Measurements from ENCODE around the gene BDH1.
"Not testable (repeated sequence)": the region's sequence is repeated elsewhere in the genome, so short reads cannot be mapped to it uniquely, and the experiment has no call there.

The BDH1 gene

DNA sequence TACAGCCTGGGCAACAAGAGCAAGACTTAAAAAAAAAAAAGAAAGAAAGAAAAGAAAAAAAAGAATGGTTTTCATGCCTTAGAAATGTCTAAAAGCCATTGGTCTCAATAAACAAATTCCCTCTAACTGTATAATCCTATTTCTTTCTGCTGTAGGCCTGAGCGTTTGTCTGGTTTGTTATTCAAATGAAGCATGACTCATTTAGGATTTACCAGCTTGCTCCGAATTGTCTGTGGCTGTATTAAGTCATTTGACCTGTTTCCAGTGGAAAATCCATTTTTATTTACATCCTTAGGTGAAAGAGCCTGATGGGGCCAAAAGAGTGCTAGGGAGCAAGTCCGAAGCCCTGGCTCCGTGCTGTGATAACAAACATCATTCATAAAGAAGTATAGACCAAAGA is 73.8 kb downstream of the BDH1 start:
- no peak for DNase-seq

DNA sequence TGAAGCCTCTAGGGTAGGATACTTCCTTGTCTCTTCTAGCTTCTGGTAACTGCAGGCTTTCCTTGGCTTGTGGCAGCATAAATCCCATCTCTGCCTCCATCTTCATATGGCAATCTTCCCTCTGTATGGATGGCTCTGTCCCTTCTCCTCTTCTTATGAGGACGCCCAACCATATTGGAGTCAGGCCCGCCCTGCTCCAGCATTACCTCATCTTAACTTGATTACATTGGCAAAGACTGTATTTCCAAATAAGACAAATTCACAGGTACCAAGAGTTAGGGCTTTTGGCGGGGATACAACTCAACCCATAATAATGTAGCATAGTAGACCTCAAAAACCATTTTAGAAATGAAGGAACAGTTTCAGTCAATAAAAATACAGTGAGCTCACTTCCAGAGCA is 75.4 kb downstream of the BDH1 start:
- no peak for DNase-seq

DNA sequence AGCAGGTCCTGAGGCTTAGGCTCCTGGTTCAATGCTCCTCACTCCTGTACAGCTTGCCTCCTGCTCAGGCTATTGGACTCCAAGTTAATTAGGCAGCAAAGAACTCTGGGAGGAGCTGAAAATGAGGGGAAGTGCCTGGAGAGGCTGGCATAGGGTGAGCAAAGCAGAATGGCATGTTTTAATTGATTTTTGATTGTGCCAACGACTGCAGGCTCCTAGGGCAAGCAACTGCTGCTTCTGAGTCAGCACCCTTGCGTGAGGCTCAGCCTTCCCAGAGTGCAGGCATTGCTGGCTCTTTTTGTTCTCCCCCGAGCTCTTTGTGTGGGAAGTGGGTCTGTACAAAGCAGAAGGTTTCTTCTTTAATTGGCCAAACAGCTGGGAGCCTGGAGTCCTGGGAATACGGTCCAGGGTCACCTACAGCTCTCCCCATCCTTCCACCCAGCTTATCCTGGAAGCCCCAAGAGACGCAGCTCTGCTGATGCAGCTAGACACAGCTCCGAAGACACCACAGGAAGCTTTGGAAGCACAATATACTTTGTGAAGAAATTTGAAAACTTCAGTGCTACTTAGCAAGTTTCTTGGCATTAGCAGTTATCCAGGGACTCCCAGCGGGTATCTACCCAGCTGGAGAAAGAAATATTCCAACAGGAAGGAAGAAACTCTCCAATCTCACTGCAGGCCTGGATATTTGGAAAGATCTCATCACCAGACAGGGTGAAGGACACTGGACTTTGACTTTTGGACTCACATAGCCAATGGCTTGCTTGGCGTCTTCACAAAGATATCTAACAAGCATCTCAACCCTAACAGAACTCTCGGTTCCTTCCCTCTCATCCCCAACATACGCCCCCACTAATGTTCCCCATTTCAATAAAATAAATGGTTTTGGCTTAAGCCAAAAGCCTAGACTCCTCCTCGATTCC is 76.8 kb downstream of the BDH1 start:
- DNase-seq = no peak

DNA sequence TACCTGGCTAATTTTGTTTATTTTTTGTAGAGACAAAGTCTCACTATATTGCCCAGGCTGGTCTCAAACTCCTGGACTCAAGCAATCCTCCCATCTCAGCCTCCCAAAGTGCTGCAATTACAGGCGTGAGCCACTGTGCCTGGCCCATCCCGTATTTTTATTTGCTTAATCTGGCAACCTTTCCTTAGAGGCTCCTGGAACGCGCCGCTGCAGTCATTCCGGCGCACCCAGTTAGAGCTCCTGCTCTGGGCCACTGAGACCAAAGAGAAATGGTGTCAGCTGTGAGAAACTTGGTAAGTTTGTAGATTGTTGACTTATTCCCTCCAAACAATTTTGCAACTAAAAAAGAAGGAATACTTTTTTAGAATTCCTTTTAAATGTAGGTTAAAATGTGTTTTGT is 78.0 kb downstream of the BDH1 start:
- DNase-seq = not testable (repeated sequence)

DNA sequence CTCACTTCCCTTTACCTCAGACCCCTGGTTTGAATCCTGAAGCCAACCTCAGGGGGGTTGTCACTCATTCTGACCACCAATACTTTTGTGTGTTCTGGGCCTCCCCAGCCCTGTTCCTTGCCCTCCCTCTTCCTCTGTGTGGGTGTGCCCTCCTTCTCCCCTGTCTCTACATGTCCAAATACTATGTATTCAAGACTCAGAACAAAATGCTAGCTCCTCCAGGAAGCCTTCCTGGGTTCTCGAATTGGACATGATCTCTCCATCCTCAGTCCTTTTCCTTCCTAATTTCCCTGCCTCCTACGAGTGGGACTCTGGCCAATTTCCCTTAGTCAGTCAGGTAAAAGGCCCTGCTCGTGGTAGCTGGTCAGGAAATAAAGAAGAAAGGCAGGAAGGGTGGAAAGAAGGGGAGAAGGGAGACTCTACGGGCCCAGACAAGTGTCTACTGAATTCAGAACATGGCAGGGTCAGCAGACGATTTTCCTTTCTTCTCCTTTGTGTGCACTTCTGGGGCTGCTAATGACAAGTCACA is 79.7 kb downstream of the BDH1 start:
- no peak for DNase-seq

DNA sequence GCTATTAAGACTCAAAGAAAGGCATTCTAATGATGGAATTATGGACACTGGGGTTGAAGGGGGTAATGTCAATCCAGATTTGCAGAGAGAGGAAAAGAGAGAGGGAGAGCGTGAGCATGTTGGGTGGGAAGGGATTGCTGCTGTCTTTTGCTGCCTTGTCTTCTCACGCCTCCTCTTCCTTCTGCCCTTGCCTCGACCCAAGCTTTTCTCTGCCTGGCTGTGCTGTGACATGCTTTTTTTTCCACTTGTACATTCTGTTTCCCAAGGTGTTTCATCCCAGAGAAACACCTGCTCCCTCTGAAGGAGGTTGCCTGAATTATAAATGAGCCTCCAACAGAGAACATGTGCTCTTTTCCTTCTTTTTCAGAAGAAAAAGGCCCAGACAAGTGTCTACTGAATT is 80.3 kb downstream of the BDH1 start:
- DNase-seq = no peak

DNA sequence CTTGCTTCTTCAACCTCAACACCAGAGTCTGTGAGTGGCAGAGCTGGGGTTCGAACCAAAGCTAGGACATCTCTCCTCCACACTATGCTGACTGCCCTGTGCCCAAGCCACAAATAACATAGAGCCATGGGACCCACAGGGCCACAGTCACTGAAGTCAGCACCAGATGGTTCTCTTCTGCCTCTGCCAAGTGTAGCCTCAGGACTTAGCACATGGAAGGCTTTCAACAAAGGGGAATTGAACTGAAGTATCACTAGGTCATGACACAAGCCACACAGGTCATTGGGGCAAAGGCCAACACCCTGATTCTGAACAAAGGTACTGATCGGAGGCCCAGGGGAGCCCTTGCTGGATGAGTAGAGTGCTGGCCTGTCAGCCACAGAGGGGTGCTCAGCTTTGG is 83.6 kb downstream of the BDH1 start:
- no peak for DNase-seq

DNA sequence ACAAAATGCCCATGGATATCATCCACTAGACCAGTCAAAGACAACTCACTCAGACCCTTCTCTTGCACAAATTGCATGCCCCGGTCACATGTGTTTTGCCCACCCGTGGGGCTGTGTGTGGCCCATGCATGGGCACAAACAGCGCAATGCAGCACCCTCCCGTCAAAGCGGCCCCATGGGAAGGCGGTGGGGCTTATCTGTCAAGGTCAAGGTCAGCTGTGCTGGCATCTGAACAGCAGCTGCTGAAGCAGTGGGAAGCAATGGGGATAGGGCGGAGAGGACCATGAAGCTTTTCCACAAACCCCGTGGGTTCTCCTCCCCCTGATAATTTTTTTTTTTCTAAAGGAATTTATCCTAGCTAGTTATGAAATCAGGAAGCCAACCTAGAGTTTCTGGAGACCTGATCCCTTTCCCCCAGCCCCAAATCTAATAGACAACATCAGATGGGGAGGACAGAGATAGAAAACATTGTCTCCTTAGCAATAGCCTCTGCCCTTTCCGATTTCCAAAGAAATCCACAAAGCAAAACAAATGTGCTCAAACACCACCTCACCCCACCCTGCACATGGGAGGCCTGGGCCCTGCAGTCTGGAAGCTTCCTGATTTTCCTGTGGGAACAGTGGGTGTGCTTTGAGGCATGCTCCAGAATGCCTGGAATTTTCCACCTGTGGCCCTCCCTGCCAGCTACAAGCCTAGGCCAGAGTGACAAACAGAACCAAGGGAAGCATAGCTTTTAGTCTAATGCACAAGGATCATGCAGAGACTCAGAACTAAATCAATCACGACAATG is 84.4 kb downstream of the BDH1 start:
- DNase-seq = no peak

DNA sequence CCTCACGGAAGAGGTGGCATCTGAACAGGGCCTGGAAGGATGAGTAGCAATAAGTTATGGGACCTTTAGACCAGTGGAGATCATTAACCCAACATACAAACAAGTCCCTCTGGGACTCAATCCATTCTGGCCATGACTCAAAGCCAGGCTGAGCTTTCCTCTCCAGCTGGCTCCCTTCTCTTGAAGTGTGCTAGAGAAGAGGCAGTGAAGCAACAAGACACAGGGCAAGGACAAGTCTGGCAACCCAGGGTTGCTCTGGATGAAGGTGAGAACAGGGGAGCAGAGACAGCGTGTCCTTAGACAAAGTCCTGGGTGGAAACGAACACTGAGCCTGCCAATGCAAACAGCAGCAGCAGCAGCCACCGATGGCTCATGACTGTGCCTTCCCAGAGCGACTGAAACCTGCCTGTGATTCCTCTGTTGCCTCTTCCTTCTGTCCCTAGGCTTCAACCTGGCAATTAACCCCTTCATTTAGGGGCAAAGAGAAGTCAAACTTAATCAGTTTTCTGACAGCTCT is 86.8 kb downstream of the BDH1 start:
- no peak for DNase-seq

DNA sequence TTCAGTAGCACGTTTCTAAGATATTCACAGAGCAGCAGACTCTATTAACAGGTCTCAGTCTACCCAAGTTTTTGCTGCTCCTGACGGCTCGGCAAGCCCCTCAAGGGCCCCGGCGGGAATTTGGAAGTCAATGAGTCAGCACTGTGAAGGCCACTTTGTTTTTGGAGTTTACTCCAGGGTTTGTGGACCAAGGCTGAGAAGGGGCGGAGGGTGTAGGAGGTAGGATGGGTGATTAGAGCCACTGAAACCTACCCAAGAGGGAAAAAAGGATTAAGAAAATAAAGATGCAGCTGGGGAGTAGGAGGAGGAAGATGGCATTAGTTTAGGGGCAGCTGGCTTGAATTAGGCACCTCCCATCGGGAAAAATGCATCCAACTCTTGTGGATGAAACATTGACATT is 87.6 kb downstream of the BDH1 start:
- DNase-seq = no peak

DNA sequence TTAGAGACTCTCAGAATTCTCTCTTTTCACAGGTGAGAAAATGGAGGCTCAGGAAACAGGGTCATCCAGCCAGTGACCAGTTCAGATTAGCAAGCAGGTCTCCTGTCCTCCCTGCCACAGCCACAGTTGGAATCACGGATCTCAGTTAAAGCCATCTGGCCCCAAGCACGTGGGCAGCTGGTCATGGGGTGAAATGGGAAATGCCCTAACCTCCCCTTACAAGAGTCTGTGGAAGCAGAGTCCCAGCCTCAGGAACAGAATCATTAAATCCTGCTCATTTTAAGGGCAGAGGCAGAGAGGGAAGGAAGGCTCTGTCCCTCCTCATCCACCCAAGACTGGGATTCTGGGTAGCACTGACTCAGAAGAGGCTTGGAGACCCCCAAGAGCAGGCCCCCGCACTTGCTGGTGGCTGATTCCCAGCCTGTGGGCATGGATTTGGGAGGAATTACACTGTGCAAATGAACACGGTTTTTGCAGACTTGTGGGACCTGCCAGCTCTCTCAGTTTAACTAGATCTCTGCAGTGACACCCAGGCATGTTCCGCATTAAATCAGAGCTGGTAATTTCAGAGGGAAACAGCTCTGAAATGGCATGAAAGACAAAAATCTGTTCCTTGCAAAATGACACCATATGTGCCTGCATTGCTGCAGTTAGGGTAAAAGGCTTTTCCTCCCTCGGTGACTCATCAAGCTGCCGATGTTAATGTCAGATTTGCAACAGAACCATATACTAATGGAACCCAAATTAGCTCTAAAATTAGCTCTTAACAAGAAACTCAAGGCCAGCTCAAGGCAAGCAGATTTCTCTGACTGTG is 89.0 kb downstream of the BDH1 start:
- no peak for DNase-seq

DNA sequence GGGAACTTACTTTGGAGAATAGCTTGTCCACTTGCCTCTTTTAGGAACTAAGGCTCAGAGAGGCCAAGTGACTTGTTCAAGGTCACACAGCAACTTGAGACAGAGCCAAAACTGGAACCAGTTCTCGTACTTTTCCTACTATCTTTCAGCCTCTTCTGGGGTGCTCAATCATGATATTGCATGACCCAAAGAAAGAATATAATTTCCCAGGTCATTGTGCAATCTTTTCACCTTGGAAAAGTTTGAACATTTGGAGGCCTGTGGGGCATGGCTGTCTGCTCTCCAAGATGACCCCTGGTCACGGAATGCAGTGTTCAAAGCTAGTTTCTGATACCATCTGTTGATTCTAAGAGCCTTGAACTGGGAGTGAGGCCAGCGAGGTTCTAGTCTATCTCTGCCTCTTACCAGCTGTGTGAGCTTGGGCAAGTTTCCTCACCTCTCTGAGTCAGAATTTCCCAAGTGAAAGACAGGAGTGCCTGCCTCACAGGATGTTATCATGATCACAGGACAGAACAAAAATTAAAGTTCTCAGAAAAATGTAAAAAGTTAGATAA is 89.7 kb downstream of the BDH1 start:
- no peak for DNase-seq

DNA sequence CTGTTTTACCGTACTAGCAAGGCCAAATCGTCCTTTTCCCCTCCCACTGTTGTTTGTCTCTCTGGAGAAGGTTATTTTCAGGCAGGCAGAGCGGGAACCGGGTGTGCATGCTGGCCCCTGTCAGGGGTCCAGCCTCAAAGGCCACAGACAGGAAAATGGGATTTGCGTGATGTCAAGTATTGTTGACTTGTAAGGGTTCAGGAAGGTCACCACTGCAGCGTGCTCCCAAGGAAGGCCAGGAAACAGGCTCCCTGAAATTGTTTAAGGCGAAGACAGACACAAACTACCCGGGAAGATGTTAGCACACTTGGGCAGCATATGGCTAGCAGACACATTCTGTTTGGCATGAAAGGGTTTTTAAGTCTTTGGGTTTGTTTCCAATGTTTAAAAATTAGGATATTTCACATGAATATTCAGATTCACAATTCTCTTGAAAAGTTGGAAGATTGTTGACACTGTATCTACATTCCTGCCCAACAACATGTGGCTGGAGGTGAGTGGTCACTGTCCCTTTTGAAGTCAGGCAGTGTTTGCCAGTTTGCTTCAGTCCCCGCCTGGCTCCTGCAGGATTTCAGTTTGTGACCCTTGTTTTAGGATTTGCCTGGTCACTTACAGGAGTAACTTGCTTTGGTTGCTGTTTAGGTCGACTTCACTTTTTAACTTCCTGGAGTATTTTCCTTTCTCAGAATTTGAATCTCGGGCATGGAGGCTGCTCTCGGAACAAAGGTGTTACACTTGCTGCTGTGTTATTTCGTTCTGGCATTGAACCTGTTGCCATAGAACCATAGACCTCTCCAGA is 90.4 kb downstream of the BDH1 start:
- DNase-seq = no peak

DNA sequence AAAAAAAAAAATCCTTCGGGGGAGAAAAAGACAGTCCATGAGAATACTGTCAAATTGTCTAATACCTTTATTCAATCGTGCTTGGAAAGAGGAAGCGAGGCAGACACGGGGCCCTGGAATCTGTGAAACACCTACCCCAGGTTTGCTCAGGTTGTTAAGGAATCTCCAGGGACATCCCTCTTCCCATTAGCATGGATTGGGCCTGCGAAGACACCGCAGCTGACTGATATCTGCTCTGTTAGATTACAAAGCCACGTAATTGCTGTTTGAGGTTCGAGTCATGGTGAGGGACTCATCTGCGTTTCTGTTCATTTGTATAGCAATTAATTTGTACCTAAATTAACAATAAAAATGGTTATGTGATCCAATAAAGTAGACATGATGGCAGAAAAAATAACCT is 91.0 kb downstream of the BDH1 start:
- DNase-seq = no peak

DNA sequence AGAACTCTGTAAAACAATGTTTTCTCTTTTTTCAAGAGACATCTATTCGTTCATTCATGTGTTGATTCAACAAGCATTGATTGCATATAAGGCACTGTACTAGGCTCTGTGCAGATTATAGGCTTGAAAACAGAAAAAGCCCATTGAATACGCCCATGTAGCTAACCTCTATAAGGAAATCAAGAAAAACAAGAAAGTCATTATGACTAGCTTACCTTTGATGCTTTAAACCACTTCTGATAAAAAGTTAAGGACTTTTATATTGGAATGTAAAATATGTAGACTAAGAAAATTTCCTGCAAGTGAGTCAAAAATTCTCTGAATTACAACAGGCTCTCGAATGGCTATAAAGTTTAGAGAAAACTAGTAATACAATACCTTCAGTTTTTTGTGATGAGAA is 92.5 kb downstream of the BDH1 start:
- DNase-seq = no peak

DNA sequence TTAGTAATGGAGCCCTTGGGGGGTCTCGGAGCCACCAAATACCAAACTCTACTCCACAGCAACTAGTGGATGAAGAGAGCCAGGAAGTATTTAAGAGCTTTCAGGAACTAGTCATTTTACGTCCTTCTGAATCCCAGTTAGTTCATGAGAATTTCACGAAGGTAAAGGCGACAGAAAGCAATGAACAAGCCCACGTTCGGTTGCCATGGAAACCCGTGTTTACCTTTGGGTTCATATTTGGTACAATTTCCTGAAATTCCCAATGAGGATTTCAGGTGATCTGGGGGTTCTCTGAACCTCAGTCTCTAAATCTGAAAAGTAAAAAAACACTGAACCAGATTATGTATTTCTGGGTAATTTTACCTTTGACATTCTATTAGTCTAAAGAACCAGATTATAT is 93.0 kb downstream of the BDH1 start:
- DNase-seq = no peak

DNA sequence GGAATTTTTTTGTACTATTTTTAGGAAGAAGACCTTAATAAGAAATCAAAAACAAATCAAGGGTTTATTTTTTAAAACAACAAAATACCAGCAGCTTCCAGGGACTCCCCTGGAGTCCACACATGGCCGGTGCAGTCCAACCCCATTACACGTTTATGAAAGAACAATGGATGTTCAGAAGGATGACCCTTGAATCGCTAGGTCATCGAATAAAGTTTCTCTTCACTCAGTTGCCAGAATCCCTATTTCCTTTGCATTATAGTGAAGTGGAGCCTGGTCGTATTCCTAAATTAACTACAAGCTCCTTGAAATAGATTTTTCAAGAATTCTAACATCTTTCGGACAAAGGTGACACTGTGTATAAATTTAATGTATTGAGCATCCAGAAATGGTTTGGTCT is 95.1 kb downstream of the BDH1 start:
- DNase-seq = no peak

DNA sequence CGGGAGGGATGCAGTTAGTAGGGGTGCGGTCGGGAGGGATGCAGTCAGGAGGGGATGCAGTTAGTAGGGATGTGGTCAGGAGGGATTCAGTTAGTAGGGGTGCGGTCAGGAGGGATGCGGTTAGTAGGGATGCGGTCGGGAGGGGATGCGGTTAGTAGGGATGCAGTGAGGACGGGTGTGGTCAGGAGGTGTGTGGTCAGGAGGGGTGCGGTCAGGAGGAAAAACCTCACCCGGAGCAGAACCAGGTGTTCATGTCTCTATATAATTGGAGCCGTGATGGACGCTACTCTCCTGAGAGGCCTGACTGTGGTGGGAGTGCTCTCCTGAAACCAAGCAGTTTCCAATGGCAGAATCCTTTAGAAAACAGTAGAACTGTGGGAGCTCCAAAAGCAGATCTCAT is 95.8 kb downstream of the BDH1 start:
- DNase-seq = no peak

Measured in NCI-H2029 (cell line).